GM23338 (cell line): ENCODE data around the gene CSTF3.
"Not testable (repeated sequence)": the region's sequence is repeated elsewhere in the genome, so short reads cannot be mapped to it uniquely, and the experiment has no call there.

Experiments used
- CREB1 ChIP-seq: fragments of 250-450 bp; sonication (Bioruptor Pico); IDR thresholded peaks from 2 replicates; pipeline ENCODE4 v1.5.0; 2020; ENCODE audit warnings: low read depth, mild to moderate bottlenecking, moderate library complexity
- EZH2 ChIP-seq: fragments of 200-600 bp; sonication (generic); IDR thresholded peaks from one replicate; pipeline ENCODE4 v1.8.0; 2017; ENCODE audit warnings: antibody characterized with exemption, mild to moderate bottlenecking, low read depth; ENCODE audit not compliant: unreplicated experiment
- EZH2phosphoT487 ChIP-seq: fragments of 200-600 bp; sonication (generic); IDR thresholded peaks from one replicate; pipeline ENCODE4 v1.8.1; 2018; ENCODE audit warnings: antibody characterized with exemption; ENCODE audit not compliant: unreplicated experiment
- JUNB ChIP-seq: IDR thresholded peaks from one replicate; pipeline ENCODE4 v1.6.1; 2016; ENCODE audit warnings: antibody characterized with exemption; ENCODE audit not compliant: unreplicated experiment
- POLR2AphosphoS5 ChIP-seq: IDR thresholded peaks from 2 replicates; pipeline ENCODE4 v1.6.1; 2016; ENCODE audit warnings: antibody characterized with exemption, low read depth
- TF ChIP-seq, protein P1 (sequence below), 2 experiments: fragments of 200-600 bp in 1 of 2; sonication (generic) in 1 of 2; conservative IDR thresholded peaks; 2 replicates each; pipeline versions ENCODE4 v1.5.1 to v1.6.1; 2016 to 2017; ENCODE audit warnings: antibody characterized with exemption in 2 of 2, low read depth in 2 of 2, mild to moderate bottlenecking in 2 of 2, moderate library complexity in 1 of 2
- TF ChIP-seq, protein P2 (sequence below): IDR thresholded peaks from one replicate; pipeline ENCODE4 v1.6.1; 2018; ENCODE audit warnings: antibody characterized with exemption; ENCODE audit not compliant: unreplicated experiment
- TF ChIP-seq, protein P3 (sequence below): fragments of 250-450 bp; sonication (Bioruptor Pico); IDR thresholded peaks from 2 replicates; pipeline ENCODE4 v1.5.0; 2020; ENCODE audit warnings: mild to moderate bottlenecking, moderate library complexity

DNA sequence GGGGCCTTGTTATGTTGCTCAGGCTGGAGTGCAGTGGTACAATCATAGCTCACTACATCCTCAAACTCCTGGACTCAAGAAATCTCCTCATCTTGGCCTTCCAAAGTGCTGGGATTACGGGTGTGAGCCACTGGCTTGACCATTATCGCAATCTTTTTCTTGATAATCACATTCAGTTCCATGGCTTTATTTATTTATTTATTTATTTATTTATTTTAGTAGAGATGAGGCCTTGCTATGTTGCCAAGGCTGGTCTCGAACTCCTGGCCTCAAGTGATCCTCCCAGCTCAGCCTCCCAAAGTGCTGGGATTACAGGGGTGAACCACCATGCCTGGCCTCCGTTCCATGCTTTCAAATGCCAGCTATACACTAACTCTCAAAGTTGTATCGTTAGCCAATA, 15.5 kb upstream of the CSTF3 start:
- TF ChIP-seq, protein P1, sequence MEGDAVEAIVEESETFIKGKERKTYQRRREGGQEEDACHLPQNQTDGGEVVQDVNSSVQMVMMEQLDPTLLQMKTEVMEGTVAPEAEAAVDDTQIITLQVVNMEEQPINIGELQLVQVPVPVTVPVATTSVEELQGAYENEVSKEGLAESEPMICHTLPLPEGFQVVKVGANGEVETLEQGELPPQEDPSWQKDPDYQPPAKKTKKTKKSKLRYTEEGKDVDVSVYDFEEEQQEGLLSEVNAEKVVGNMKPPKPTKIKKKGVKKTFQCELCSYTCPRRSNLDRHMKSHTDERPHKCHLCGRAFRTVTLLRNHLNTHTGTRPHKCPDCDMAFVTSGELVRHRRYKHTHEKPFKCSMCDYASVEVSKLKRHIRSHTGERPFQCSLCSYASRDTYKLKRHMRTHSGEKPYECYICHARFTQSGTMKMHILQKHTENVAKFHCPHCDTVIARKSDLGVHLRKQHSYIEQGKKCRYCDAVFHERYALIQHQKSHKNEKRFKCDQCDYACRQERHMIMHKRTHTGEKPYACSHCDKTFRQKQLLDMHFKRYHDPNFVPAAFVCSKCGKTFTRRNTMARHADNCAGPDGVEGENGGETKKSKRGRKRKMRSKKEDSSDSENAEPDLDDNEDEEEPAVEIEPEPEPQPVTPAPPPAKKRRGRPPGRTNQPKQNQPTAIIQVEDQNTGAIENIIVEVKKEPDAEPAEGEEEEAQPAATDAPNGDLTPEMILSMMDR (conservative IDR thresholded peaks at IDR 0.05; ENCODE audit: low read depth in 2 of 2) = not testable (repeated sequence)
- TF ChIP-seq EZH2phosphoT487; EZH2; POLR2AphosphoS5; CREB1 (CRISPR knock-in tag); JUNB: not testable (repeated sequence)
- TF ChIP-seq, protein P2, sequence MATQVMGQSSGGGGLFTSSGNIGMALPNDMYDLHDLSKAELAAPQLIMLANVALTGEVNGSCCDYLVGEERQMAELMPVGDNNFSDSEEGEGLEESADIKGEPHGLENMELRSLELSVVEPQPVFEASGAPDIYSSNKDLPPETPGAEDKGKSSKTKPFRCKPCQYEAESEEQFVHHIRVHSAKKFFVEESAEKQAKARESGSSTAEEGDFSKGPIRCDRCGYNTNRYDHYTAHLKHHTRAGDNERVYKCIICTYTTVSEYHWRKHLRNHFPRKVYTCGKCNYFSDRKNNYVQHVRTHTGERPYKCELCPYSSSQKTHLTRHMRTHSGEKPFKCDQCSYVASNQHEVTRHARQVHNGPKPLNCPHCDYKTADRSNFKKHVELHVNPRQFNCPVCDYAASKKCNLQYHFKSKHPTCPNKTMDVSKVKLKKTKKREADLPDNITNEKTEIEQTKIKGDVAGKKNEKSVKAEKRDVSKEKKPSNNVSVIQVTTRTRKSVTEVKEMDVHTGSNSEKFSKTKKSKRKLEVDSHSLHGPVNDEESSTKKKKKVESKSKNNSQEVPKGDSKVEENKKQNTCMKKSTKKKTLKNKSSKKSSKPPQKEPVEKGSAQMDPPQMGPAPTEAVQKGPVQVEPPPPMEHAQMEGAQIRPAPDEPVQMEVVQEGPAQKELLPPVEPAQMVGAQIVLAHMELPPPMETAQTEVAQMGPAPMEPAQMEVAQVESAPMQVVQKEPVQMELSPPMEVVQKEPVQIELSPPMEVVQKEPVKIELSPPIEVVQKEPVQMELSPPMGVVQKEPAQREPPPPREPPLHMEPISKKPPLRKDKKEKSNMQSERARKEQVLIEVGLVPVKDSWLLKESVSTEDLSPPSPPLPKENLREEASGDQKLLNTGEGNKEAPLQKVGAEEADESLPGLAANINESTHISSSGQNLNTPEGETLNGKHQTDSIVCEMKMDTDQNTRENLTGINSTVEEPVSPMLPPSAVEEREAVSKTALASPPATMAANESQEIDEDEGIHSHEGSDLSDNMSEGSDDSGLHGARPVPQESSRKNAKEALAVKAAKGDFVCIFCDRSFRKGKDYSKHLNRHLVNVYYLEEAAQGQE = not testable (repeated sequence)
- TF ChIP-seq, protein P3, sequence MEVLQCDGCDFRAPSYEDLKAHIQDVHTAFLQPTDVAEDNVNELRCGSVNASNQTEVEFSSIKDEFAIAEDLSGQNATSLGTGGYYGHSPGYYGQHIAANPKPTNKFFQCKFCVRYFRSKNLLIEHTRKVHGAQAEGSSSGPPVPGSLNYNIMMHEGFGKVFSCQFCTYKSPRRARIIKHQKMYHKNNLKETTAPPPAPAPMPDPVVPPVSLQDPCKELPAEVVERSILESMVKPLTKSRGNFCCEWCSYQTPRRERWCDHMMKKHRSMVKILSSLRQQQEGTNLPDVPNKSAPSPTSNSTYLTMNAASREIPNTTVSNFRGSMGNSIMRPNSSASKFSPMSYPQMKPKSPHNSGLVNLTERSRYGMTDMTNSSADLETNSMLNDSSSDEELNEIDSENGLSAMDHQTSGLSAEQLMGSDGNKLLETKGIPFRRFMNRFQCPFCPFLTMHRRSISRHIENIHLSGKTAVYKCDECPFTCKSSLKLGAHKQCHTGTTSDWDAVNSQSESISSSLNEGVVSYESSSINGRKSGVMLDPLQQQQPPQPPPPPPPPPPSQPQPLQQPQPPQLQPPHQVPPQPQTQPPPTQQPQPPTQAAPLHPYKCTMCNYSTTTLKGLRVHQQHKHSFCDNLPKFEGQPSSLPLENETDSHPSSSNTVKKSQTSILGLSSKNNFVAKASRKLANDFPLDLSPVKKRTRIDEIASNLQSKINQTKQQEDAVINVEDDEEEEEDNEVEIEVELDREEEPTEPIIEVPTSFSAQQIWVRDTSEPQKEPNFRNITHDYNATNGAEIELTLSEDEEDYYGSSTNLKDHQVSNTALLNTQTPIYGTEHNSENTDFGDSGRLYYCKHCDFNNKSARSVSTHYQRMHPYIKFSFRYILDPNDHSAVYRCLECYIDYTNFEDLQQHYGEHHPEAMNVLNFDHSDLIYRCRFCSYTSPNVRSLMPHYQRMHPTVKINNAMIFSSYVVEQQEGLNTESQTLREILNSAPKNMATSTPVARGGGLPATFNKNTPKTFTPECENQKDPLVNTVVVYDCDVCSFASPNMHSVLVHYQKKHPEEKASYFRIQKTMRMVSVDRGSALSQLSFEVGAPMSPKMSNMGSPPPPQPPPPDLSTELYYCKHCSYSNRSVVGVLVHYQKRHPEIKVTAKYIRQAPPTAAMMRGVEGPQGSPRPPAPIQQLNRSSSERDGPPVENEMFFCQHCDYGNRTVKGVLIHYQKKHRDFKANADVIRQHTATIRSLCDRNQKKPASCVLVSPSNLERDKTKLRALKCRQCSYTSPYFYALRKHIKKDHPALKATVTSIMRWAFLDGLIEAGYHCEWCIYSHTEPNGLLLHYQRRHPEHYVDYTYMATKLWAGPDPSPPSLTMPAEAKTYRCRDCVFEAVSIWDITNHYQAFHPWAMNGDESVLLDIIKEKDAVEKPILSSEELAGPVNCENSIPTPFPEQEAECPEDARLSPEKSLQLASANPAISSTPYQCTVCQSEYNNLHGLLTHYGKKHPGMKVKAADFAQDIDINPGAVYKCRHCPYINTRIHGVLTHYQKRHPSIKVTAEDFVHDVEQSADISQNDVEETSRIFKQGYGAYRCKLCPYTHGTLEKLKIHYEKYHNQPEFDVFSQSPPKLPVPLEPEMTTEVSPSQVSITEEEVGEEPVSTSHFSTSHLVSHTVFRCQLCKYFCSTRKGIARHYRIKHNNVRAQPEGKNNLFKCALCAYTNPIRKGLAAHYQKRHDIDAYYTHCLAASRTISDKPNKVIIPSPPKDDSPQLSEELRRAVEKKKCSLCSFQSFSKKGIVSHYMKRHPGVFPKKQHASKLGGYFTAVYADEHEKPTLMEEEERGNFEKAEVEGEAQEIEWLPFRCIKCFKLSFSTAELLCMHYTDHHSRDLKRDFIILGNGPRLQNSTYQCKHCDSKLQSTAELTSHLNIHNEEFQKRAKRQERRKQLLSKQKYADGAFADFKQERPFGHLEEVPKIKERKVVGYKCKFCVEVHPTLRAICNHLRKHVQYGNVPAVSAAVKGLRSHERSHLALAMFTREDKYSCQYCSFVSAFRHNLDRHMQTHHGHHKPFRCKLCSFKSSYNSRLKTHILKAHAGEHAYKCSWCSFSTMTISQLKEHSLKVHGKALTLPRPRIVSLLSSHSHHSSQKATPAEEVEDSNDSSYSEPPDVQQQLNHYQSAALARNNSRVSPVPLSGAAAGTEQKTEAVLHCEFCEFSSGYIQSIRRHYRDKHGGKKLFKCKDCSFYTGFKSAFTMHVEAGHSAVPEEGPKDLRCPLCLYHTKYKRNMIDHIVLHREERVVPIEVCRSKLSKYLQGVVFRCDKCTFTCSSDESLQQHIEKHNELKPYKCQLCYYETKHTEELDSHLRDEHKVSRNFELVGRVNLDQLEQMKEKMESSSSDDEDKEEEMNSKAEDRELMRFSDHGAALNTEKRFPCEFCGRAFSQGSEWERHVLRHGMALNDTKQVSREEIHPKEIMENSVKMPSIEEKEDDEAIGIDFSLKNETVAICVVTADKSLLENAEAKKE (CRISPR knock-in tag) = not testable (repeated sequence)
